Aorta (tissue), 5 donors: ENCODE results near the gene PHLDA2. TPM values are rescaled to one million over a fixed set of nuclear protein-coding genes. Genes with fewer than 3 reads are reported as not detected.
A peak's percentile ranks its signal among the peaks of the same experiment; 100 is the strongest.
"Not testable (repeated sequence)": the region's sequence is repeated elsewhere in the genome, so short reads cannot be mapped to it uniquely, and the experiment has no call there.

Source experiments
- ATAC-seq: fragments of 200-7000 bp; cut with Tn5 transposase; one replicate; pipeline ENCODE4 v1.9.1; 2022; ENCODE audit warnings: moderate library complexity; ENCODE audit not compliant: low FRiP score
- DNase-seq, 2 donors: peaks; one replicate each; pipeline ENCODE4 v3.0.0-alpha.2; 2020
- H3K27ac ChIP-seq, 2 donors: one replicate each; pipeline ENCODE4 v1.5.1; 2013; ENCODE audit warnings: low read length in 2 of 2, mild to moderate bottlenecking in 2 of 2, moderate library complexity in 2 of 2, control low read depth in 1 of 2, inconsistent platforms in 1 of 2, low read depth in 1 of 2
- H3K27me3 ChIP-seq, 2 donors: one replicate each; pipeline ENCODE4 v1.6.1; 2013; ENCODE audit warnings: control low read depth in 1 of 2, low read length in 1 of 2, mild to moderate bottlenecking in 1 of 2, moderate library complexity in 1 of 2; ENCODE audit not compliant: insufficient read depth in 2 of 2, control insufficient read depth in 1 of 2
- H3K36me3 ChIP-seq, 2 donors: one replicate each; pipeline ENCODE4 v1.6.1; 2013; ENCODE audit warnings: control low read depth in 1 of 2, low read length in 1 of 2, mild to moderate bottlenecking in 1 of 2; ENCODE audit not compliant: insufficient read depth in 2 of 2, control insufficient read depth in 1 of 2
- H3K4me1 ChIP-seq, 2 donors: one replicate each; pipeline ENCODE4 v1.6.1; 2013; ENCODE audit warnings: low read length in 2 of 2, control low read depth in 1 of 2, mild to moderate bottlenecking in 1 of 2, moderate library complexity in 1 of 2; ENCODE audit not compliant: insufficient read depth in 2 of 2, control insufficient read depth in 1 of 2
- H3K4me3 ChIP-seq, 2 donors: one replicate each; pipeline ENCODE4 v1.5.1; 2013; ENCODE audit warnings: low read length in 2 of 2, control low read depth in 1 of 2, mild to moderate bottlenecking in 1 of 2
- H3K9me3 ChIP-seq: one replicate; pipeline ENCODE4 v1.6.1; 2013; ENCODE audit warnings: mild to moderate bottlenecking, low read length; ENCODE audit not compliant: control insufficient read depth
- WGBS, 2 donors: extraction: QIAGEN DNeasy Blood & Tissue Kit; methylation state at CpG; one replicate each; pipeline ENCODE4 v1.1.7; 2013; 5-methylcytosine and 5-hydroxymethylcytosine counted together
- intact Hi-C, 2 donors: fragments of 100-400 bp; cut with DNase I; formaldehyde crosslinking; loops; one replicate each; pipeline versions ENCODE4 v1.14.2 to v1.15.0; 2022
- polyA plus RNA-seq, 2 donors: library from polyadenylated mRNA; stranded (reverse); fragments of 200-250 nt; gene quantifications; one replicate each; pipeline ENCODE4 v1.2.3, GENCODE V29; 2013
- total RNA-seq, 2 donors: library from RNA; stranded (reverse); fragmentation: NEBNext Ultra II Directional; extraction: Animal tissue kit (Norgen Biotek cat#: 25700); gene quantifications; one replicate each; pipeline ENCODE4 v1.2.1, GENCODE V29; 2021
- donor health status: healthy with polysubstance abuse.
- donor health status: Bipolar disorder and iron deficiency.
- donor health status: DM: no; HTN: no; CAD: no.
- donor health status: DM: no; HTN: no; CAD: no.
- donor health status: DM: yes; HTN: yes; CAD: no.

The PHLDA2 gene
- total and polyA plus RNA-seq, 4 donors = 6.4 to 17.2 (median 7.2) TPM

DNA sequence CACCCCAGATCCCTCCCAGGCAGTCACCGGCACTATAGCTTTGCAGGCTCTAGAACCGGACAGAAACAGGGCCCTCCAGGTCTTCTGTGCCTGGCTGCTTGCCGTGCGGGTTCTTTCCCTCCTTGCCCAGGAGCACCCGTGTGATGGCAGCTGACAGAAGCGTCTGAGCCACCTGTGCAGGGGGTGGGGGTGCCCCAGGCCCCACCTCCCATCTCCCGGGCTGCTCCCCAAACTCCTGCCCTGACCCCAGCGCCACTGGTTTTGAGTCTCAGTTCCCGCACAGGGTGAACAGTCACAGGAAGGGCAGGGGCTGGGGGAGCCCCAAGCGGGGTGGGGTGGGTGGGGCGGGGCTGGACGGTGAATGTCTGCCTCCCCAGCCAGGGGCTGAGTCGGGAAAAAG, 13.2 kb upstream of the PHLDA2 start:
- DNase-seq (no peak), ATAC-seq (no peak)
- no peaks in the 10 kb centered on the region for H3K27me3 ChIP-seq
- H3K9me3 ChIP-seq = no peaks in the 10 kb centered on the region
- no peak overlapping the region for H3K4me3 ChIP-seq
- H3K27ac ChIP-seq = no peak overlapping the region
- H3K4me1 ChIP-seq = no peaks in the 10 kb centered on the region
- intact Hi-C loops = no loop called here
- 75 to 77% methylated on average over 13 of the region's 13 CpGs for WGBS, 2 donors
- H3K36me3 ChIP-seq = no peaks in the 10 kb centered on the region

DNA sequence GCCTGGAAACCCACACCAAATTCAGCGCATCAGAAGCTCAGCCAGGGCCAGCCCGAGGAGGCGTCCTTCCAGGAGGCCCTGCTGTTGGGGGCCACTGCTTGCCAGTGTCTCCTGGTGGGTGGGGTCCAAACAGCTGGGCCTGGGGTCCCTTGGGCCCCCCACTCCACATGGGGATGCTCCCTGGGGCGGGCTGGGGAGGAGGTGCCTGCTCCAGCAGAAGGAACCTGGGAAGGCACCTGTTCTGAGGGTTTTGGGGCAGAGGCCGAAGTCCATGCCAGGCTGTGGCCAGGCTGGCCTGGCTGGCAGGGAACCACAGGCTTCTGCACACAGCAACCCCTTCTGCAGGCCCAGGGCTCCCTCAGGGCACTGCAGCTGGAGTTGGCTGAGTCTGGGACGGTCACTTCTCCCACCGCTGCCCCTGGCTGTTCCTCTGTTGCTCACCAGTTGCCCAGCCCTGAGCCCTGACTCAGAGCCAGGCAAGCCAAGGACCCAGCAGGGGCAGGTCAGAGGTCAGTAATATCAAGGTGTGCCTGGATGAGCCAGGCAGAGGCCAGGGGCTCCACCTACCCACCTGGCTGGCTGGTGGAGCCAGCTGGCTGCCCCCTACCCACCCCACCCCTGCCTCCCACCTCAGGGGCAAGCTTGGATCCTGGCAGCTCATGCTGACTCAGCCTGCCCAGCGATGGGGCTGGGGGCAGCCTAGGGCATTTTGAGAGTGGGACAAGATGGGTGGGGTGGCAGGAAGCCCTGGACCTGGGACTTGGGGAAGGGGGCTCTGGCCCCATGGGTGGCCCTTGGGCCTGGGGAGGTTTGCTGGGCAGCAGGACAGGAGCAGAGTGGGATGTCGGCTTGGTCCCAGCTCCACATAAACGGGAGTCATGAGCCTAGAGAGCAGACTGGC, 12.0 kb upstream of the PHLDA2 start:
- Histone ChIP-seq H3K4me3 (no peak overlapping the region), H3K27ac (no peak overlapping the region), H3K9me3 (no peaks in the 10 kb centered on the region), H3K36me3 (no peaks in the 10 kb centered on the region), H3K4me1 (no peaks in the 10 kb centered on the region), H3K27me3 (no peaks in the 10 kb centered on the region)
- ATAC-seq = peak; percentile 3
- WGBS, 2 donors = 37 to 38% methylated on average over 10 of the region's 10 CpGs
- DNase-seq = no peak
- intact Hi-C loops = no loop called here

DNA sequence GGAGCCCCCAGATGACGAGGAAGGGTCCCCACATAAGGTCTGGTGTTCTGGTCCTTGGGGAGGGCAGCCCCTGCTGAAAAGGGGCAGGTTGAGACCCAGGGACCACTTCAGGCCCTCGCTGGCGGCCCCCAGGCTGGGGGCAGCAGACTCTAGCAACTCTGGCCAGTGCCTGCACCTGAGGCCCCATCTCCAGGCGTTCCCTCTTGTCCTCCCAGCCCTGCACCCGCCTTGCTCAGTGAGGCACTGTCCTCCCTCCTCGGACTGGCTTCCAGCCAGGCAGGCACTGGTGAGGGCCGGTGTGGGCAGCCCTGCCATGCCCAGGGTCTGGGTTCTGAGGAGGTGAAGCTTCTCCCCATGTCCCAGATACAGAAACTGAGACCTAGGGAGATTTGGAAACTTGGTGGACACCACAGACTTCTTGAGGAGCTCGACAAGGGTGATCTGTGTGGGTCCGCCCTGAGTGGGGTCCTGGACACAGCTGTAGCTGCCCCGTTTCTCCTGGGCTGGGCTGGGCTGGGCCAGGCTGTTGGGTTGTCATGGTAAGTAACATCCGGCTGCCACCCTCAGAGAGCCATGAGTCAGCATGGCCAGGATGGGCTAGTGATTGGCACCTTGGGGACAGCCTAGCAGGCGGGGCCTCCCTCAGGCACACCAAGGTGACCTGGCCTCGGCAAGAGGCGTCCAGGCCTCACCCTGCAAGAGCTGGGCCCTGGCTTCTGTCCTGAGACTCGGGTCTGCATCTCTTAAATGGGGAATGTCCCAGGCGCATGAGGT, 11.1 kb upstream of the PHLDA2 start:
- Histone ChIP-seq H3K9me3 (no peaks in the 10 kb centered on the region), H3K27ac (no peak overlapping the region), H3K4me1 (no peaks in the 10 kb centered on the region), H3K4me3 (no peak overlapping the region), H3K36me3 (no peaks in the 10 kb centered on the region), H3K27me3 (no peaks in the 10 kb centered on the region)
- peak; percentile 5 for ATAC-seq
- 53 to 54% methylated on average over 16 of the region's 16 CpGs for whole genome bisulfite sequencing, 2 donors
- peak in 1 of 2 donors; percentile 85 for DNase-seq
- intact Hi-C loops = no loop called here

DNA sequence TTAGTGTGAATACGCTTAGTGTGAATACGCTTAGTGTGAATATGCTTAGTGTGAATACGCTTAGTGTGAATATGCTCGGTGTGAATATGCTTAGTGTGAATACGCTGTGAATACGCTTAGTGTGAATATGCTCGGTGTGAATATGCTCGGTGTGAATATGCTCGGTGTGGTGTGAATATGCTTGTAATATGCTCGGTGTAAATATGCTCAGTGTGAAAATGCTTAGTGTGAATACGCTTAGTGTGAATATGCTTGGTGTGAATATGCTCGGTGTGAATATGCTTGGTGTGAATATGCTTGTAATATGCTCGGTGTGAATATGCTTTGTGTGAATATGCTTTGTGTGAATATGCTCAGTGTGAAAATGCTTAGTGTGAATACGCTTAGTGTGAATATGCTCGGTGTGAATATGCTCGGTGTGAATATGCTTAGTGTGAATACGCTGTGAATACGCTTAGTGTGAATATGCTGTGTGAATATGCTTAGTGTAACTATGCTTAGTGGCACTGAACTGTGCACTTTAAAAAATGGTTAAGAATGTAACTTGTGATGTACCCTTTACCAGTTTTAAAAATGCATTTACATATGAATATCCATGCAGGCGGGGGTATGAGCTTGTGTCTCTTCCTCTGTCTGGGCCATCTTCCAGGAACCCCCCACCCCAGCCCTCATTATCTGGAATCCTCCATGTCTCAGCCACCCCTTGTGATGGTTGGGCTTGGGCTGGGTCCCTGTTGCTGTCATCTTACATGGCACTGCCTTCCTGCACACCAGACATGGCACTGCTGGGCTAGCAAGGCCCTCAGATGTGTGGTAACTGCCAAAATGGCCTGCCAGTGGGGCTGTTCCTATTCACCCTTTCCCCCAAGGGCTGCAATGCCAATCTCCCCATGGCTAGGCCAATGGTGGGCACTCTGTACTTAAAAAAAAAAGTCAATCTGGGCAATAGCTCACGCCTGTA, 9.5 kb upstream of the PHLDA2 start:
- H3K4me1 ChIP-seq, H3K36me3 ChIP-seq, H3K27ac ChIP-seq, intact Hi-C loops, H3K4me3 ChIP-seq, DNase-seq, ATAC-seq, H3K27me3 ChIP-seq, H3K9me3 ChIP-seq: not testable (repeated sequence)
- 91 to 92% methylated on average over 20 of the region's 20 CpGs for WGBS, 2 donors

DNA sequence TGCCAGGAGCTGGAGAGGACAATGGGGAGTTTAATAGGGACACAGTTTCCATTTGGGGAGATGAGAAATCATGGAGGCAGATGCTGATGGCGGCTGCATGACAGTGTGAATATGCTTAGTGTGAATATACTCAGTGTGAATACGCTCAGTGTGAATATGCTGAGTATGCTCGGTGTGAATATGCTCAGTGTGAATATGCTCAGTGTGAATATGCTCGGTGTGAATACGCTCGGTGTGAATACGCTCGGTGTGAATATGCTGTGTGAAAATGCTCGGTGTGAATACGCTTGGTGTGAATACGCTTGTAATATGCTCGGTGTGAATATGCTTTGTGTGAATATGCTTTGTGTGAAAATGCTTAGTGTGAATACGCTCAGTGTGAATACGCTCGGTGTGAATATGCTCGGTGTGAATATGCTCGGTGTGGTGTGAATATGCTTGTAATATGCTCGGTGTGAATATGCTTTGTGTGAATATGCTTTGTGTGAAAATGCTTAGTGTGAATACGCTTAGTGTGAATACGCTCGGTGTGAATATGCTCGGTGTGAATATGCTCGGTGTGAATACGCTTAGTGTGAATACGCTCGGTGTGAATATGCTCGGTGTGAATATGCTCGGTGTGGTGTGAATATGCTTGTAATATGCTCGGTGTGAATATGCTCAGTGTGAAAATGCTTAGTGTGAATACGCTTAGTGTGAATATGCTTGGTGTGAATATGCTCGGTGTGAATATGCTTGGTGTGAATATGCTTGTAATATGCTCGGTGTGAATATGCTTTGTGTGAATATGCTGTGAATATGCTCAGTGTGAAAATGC, 8.6 kb upstream of the PHLDA2 start:
- intact Hi-C loops, H3K4me3 ChIP-seq, DNase-seq, H3K4me1 ChIP-seq, H3K27me3 ChIP-seq, H3K36me3 ChIP-seq, H3K27ac ChIP-seq, H3K9me3 ChIP-seq, ATAC-seq: not testable (repeated sequence)
- WGBS, 2 donors = 92% methylated on average over 31 of the region's 32 CpGs

DNA sequence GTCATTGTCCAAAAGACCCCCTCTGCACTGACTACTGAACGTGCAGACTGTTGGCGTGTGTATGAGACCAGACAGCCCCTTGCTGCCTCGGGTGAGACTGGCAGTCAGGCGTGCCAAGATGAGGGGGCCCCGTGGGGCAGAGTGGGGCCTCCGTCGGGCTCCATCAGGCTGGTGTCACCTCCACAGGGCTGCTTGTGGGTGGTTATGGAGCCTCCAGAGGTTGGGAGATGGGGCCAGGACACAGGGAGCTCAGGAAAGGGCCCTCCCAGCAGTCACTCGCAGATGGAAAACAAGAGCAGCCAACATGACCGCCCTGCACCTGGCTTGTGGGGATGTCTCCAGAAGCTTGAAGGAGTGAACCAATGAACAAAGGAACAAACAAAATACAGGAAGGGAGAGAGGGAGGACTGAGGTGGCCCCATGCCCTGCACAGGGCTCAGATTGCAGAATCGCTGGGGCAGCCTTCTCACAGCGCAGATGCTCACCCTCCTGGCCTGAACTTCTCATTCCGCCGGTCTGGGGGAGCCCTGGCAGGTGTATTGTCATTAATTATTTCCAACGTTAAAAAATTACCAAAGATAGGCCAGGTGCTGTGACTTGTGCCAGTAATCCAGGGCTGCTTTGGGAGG, 5.5 kb upstream of the PHLDA2 start:
- 76 to 85% methylated on average over 14 of the region's 14 CpGs for WGBS, 2 donors
- DNase-seq (peak; percentile 38 to 47), ATAC-seq (no peak)
- Histone ChIP-seq H3K27ac (no peak overlapping the region), H3K9me3 (no peaks in the 10 kb centered on the region), H3K4me3 (no peak overlapping the region), H3K27me3 (no peaks in the 10 kb centered on the region), H3K36me3 (no peaks in the 10 kb centered on the region), H3K4me1 (no peaks in the 10 kb centered on the region)
- intact Hi-C loops = no loop called here

DNA sequence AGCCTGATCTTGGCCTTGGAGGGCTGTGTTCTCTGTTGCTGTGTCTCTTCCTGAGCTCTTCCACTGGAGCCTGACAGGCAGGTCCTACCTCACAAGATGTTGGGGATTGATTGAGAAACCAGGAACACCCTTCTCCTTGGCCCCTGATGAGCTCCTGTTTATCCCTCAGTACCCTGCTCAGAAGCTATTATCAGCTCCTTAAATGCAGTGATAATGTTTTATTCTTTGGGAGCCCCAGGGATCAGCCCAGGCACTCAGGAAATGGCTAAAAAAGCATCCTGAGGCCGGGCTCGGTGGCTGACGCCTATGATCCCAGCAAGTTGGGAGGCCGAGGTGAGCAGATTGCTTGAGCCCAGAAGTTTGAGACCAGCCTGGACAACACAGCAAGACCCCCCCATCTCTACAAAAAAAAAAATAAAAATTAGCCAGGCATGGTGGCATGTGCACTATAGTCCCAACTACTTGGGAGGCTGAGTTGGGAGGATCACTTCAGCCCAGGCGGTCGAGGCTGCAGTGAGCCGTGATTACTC, 4.9 kb upstream of the PHLDA2 start:
- WGBS, 2 donors = 81 to 86% methylated on average over 7 of the region's 7 CpGs
- intact Hi-C loops = no loop called here
- Histone ChIP-seq H3K4me3 (no peak overlapping the region), H3K36me3 (no peaks in the 10 kb centered on the region), H3K27me3 (peaks cover 0 to 2% of the 10 kb centered on the region in 2 donors), H3K4me1 (no peaks in the 10 kb centered on the region), H3K27ac (peak overlapping the region in 1 of 2 donors; percentile 6), H3K9me3 (no peaks in the 10 kb centered on the region)
- ATAC-seq (no peak), DNase-seq (peak; percentile 10 to 52)
